ENCODE measurements around the gene MAML1. TPM values are rescaled to one million over a fixed set of nuclear protein-coding genes. Genes with fewer than 3 reads are reported as not detected.
A peak's percentile ranks its signal among the peaks of the same experiment; 100 is the strongest.
"Not testable (repeated sequence)": the region's sequence is repeated elsewhere in the genome, so short reads cannot be mapped to it uniquely, and the experiment has no call there.

MAML1 gene
- total RNA-seq, 2 experiments from 2014 or later, result 20.3 to 22.2 TPM

GRCh38 chr5:179733772-179734126 is 1.1 kb downstream of the MAML1 start:
- ChIA-PET POLR2A (interaction anchor here (1.0 to 4.5 kb wide), 4 partner anchors 29 to 110 kb away, joined by 3 to 28 read pairs (median 8); partner anchors contain the start of gene HNRNPH1), CTCF (interaction anchor here (9.7 kb wide), 1 partner anchor 29 kb away, joined by 61 read pairs; no protein-coding TSS in a partner anchor)
- H3K36me3 Mint-ChIP-seq, result peaks cover 37% of the 10 kb centered on the region

GRCh38 chr5:179734536-179735164 is 2.0 kb downstream of the MAML1 start:
- peak overlapping the region; percentile 98 for H3K4me3 Mint-ChIP-seq
- intact Hi-C loops (cut with micrococcal nuclease), result no loop called here
- ChIA-PET POLR2A (interaction anchor here (0.8 kb wide), 1 partner anchor 57 kb away, joined by 3 read pairs; no protein-coding TSS in a partner anchor), CTCF (interaction anchor here (0.9 to 9.7 kb wide), 2 partner anchors 28 to 67 kb away, joined by 4 to 61 read pairs; no protein-coding TSS in a partner anchor)
- DNase-seq, result peak; percentile 14
- H3K27ac Mint-ChIP-seq, result peak overlapping the region; percentile 36
- peaks cover 57% of the 10 kb centered on the region for H3K4me1 Mint-ChIP-seq (ENCODE audit: low read depth)
- no peaks in the 10 kb centered on the region for H3K27me3 Mint-ChIP-seq
- no peaks in the 10 kb centered on the region for H3K9me3 Mint-ChIP-seq
- peaks cover 38% of the 10 kb centered on the region for H3K36me3 Mint-ChIP-seq

More at GRCh38 chr5:179733772-179734126, 1.1 kb downstream of the MAML1 start:
- Mint-ChIP-seq H3K4me1 (ENCODE audit: low read depth) (peaks cover 55% of the 10 kb centered on the region), H3K9me3 (no peaks in the 10 kb centered on the region), H3K4me3 (peak overlapping the region; percentile 98), H3K27ac (peak overlapping the region; percentile 92), H3K27me3 (no peaks in the 10 kb centered on the region)
- intact Hi-C loops (cut with micrococcal nuclease), result loop anchor here (2.0 kb wide), 1 partner anchor 71 kb away; no protein-coding TSS in a partner anchor
- DNase-seq, result no peak

- ChIA-PET POLR2A (interaction anchor here (2.0 kb wide), 1 partner anchor 12 kb away, joined by 4 read pairs; no protein-coding TSS in a partner anchor), CTCF (interaction anchor here (1.0 to 9.7 kb wide), 4 partner anchors 9 to 70 kb away, joined by 3 to 61 read pairs (median 3); no protein-coding TSS in a partner anchor)
- Mint-ChIP-seq H3K36me3 (peaks cover 27% of the 10 kb centered on the region), H3K4me3 (no peak overlapping the region), H3K4me1 (ENCODE audit: low read depth) (peaks cover 57% of the 10 kb centered on the region), H3K9me3 (no peaks in the 10 kb centered on the region), H3K27me3 (no peaks in the 10 kb centered on the region), H3K27ac (no peak overlapping the region)
- intact Hi-C loops (cut with micrococcal nuclease), result no loop called here
- DNase-seq, result no peak
Measured at GRCh38 chr5:179738742-179739141, 6.1 kb downstream of the MAML1 start.

DNA sequence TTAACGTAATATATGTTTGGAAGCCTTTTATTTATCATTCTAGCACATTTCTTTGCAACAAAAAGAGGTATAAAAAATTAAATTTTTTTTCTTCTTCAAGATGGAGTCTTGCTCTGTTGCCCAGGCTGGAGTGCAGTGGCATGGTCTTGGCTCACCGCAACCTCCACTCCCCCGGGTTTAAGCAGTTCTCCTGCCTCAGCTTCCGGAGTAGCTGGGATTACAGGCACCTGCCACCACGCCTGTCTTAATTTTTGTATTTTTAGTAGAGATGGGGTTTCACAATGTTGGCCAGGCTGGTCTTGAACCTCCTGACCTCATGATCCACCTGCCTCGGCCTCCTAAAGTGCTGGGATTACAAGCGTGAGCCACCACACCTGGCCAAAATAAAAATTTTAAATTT is 11.5 kb downstream of the MAML1 start:
- peaks cover 30% of the 10 kb centered on the region for H3K4me1 Mint-ChIP-seq (ENCODE audit: low read depth)
- H3K27me3 Mint-ChIP-seq; H3K4me3 Mint-ChIP-seq; POLR2A ChIA-PET; H3K27ac Mint-ChIP-seq; DNase-seq; H3K9me3 Mint-ChIP-seq; intact Hi-C loops (cut with micrococcal nuclease): not testable (repeated sequence)
- CTCF ChIA-PET, result interaction anchor here (1.9 kb wide), 1 partner anchor 19 kb away, joined by 9 read pairs; no protein-coding TSS in a partner anchor
- peaks cover 11% of the 10 kb centered on the region for H3K36me3 Mint-ChIP-seq

- Mint-ChIP-seq H3K27ac (no peak overlapping the region), H3K27me3 (no peaks in the 10 kb centered on the region), H3K9me3 (no peaks in the 10 kb centered on the region), H3K4me3 (no peak overlapping the region), H3K4me1 (ENCODE audit: low read depth) (peaks cover 24% of the 10 kb centered on the region), H3K36me3 (peaks cover 6% of the 10 kb centered on the region)
- ChIA-PET CTCF (no interaction called here), POLR2A (no interaction called here)
- intact Hi-C loops (cut with micrococcal nuclease), result no loop called here
- DNase-seq, result no peak
Measured at GRCh38 chr5:179746872-179747271, 14.2 kb downstream of the MAML1 start.

GRCh38 chr5:179747811-179748210 is 15.2 kb downstream of the MAML1 start:
- Mint-ChIP-seq H3K9me3 (no peaks in the 10 kb centered on the region), H3K27me3 (no peaks in the 10 kb centered on the region), H3K4me1 (ENCODE audit: low read depth) (peaks cover 22% of the 10 kb centered on the region), H3K36me3 (peaks cover 5% of the 10 kb centered on the region), H3K4me3 (no peak overlapping the region), H3K27ac (no peak overlapping the region)
- DNase-seq, result no peak
- intact Hi-C loops (cut with micrococcal nuclease), result no loop called here
- POLR2A ChIA-PET, result no interaction called here
- CTCF ChIA-PET, result interaction anchor here (0.5 kb wide), 1 partner anchor 77 kb away, joined by 3 read pairs; no protein-coding TSS in a partner anchor

- no peak overlapping the region for H3K4me3 Mint-ChIP-seq
- H3K4me1 Mint-ChIP-seq (ENCODE audit: low read depth), result peaks cover 39% of the 10 kb centered on the region
- peaks cover 5% of the 10 kb centered on the region for H3K36me3 Mint-ChIP-seq
- ChIA-PET CTCF (interaction anchor here (0.6 to 3.4 kb wide), 4 partner anchors 10 to 206 kb away, joined by 3 to 14 read pairs (median 4); no protein-coding TSS in a partner anchor), POLR2A (interaction anchor here (1.5 kb wide), 1 partner anchor 12 kb away, joined by 4 read pairs; no protein-coding TSS in a partner anchor)
- DNase-seq, result no peak
- peak overlapping the region; percentile 2 for H3K27ac Mint-ChIP-seq
- H3K9me3 Mint-ChIP-seq, result no peaks in the 10 kb centered on the region
- H3K27me3 Mint-ChIP-seq, result no peaks in the 10 kb centered on the region
- intact Hi-C loops (cut with micrococcal nuclease), result no loop called here
Measured at GRCh38 chr5:179749857-179750508, 17.4 kb downstream of the MAML1 start.

DNA sequence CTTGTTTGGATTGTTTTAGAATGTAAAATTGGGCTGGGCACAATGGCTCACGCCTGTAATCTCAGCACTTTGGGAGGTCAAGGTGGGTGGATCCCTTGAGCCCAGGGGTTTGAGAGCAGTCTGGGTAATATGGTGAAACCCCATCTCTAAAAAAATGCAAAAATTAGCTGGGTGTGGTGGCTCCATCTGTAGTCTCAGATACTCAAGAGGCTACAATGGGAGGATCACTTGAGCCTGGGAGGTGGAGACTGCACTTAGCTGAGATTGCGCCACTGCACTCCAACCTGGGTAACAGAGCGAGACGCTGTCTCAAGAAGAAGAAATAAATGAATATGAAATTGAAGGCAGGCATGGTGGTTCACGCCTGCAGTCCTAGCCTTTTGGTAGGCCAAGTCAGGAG is 21.3 kb downstream of the MAML1 start:
- Mint-ChIP-seq H3K27ac (peak overlapping the region; percentile 49), H3K9me3 (no peaks in the 10 kb centered on the region), H3K36me3 (peaks cover 1% of the 10 kb centered on the region), H3K27me3 (no peaks in the 10 kb centered on the region), H3K4me1 (ENCODE audit: low read depth) (peaks cover 44% of the 10 kb centered on the region), H3K4me3 (no peak overlapping the region)
- DNase-seq, result no peak
- intact Hi-C loops (cut with micrococcal nuclease), result no loop called here
- POLR2A ChIA-PET, result no interaction called here
- CTCF ChIA-PET, result interaction anchor here (3.4 kb wide), 1 partner anchor 9 kb away, joined by 12 read pairs; no protein-coding TSS in a partner anchor

- CTCF ChIA-PET, result interaction anchor here (3.4 kb wide), 1 partner anchor 8 kb away, joined by 12 read pairs; no protein-coding TSS in a partner anchor
- Mint-ChIP-seq H3K27me3 (no peaks in the 10 kb centered on the region), H3K27ac (peak overlapping the region; percentile 58), H3K36me3 (peaks cover 1% of the 10 kb centered on the region), H3K9me3 (no peaks in the 10 kb centered on the region), H3K4me3 (no peak overlapping the region), H3K4me1 (ENCODE audit: low read depth) (peaks cover 51% of the 10 kb centered on the region)
- no peak for DNase-seq
- intact Hi-C loops (cut with micrococcal nuclease), result no loop called here
- POLR2A ChIA-PET, result interaction anchor here (0.6 kb wide), 1 partner anchor 14 kb away, joined by 4 read pairs; no protein-coding TSS in a partner anchor
Measured at GRCh38 chr5:179755022-179755421, 22.4 kb downstream of the MAML1 start.

- POLR2A ChIA-PET, result interaction anchor here (1.2 kb wide), 1 partner anchor 27 kb away, joined by 3 read pairs; no protein-coding TSS in a partner anchor
- H3K4me3 Mint-ChIP-seq, result no peak overlapping the region
Measured at GRCh38 chr5:179758955-179759354, 26.3 kb downstream of the MAML1 start.

DNA sequence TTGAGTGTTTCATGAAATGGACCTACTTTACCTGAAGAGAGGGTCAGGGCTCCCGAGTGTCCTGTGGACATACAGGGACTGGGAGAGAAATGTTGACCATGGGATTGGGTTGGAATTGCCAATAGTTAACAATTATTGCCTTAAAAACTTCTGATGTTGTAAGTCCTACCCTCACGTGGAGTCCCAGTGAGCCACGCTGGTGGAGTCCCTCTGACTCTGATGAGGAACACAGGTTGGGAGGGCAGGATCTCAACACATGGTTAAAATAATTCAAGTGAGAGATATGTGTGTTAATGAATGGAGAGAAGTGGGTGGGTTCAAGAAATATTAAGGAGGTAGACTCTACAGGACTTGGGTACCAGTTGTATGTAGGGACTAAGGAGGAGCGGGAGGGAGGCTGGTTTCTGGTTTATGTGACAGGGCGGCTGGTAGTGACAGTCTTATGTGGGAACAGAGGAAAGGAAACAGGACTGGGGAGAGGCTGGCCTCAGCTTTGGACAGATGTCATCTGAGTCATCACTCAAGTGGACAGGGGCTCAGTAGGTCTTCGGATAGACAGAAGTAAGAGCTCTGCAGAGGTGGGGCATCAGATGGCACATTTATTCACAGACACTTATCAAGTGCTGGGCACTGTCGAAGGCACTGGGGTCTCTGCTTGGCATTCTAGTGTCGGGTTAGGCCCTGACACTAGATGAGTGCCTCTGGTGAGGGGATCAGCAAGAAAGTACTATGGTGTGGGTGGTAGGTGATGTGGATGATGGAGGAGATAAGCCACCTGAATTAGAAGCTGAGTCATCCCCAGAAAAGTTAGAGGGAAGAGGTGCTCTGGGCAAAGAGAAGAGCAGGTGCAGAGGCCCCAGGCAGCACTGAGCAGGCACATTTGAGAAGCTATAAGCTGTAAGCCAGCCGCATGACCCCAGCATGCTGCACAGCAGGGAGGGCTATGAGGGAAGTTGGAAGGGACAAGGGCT is 27.2 kb downstream of the MAML1 start:
- no peaks in the 10 kb centered on the region for H3K9me3 Mint-ChIP-seq
- H3K4me1 Mint-ChIP-seq (ENCODE audit: low read depth), result peaks cover 58% of the 10 kb centered on the region
- peak overlapping the region; percentile 7 for H3K4me3 Mint-ChIP-seq
- intact Hi-C loops (cut with micrococcal nuclease), result loop anchor here (1.0 to 10.0 kb wide), 4 partner anchors 28 to 331 kb away; partner anchors contain the start of genes CANX, MAML1 and TBC1D9B
- DNase-seq, result peak; percentile 61
- H3K27me3 Mint-ChIP-seq, result no peaks in the 10 kb centered on the region
- CTCF ChIA-PET, result interaction anchor here (0.7 to 1.4 kb wide), 2 partner anchors 10 to 12 kb away, joined by 3 to 5 read pairs; no protein-coding TSS in a partner anchor
- peak overlapping the region; percentile 74 for H3K27ac Mint-ChIP-seq
- H3K36me3 Mint-ChIP-seq, result no peaks in the 10 kb centered on the region
- POLR2A ChIA-PET, result interaction anchor here (1.2 to 1.3 kb wide), 3 partner anchors 27 to 136 kb away, joined by 3 to 4 read pairs (median 4); partner anchors contain the start of genes HNRNPH1 and MAML1

More at GRCh38 chr5:179758955-179759354, 26.3 kb downstream of the MAML1 start:
- H3K4me1 Mint-ChIP-seq (ENCODE audit: low read depth), result peaks cover 68% of the 10 kb centered on the region
- peak overlapping the region; percentile 74 for H3K27ac Mint-ChIP-seq
- H3K9me3 Mint-ChIP-seq, result no peaks in the 10 kb centered on the region
- CTCF ChIA-PET, result no interaction called here
- intact Hi-C loops (cut with micrococcal nuclease), result no loop called here
- H3K27me3 Mint-ChIP-seq, result no peaks in the 10 kb centered on the region
- H3K36me3 Mint-ChIP-seq, result no peaks in the 10 kb centered on the region
- DNase-seq, result peak; percentile 39

All from activated CD4-positive, alpha-beta memory T cell treated with anti-CD3 and anti-CD28 coated beads for 36 hours (primary cell).